Activated CD8-positive, alpha-beta memory T cell treated with anti-CD3 and anti-CD28 coated beads, Interleukin-2, amount 50 U/mL, for 24 hours (primary cell): ENCODE measurements around the gene ULK3.
A peak's percentile ranks its signal among the peaks of the same experiment; 100 is the strongest.
"Not testable (repeated sequence)": the region's sequence is repeated elsewhere in the genome, so short reads cannot be mapped to it uniquely, and the experiment has no call there.

ENCODE experiments used
- DNase-seq: peaks from one replicate; pipeline ENCODE4 v3.0.0-alpha.2; 2020; ENCODE audit errors: extremely low read depth

Gene ULK3

GRCh38 chr15:74842581-74843444 is at the start of gene ULK3:
ULK3 (minus strand) TSS chr15:74843156; CDS start chr15:74843105, 51 bp downstream.
- DNase-seq: peak; percentile 66

GRCh38 chr15:74892313-74892712 is 49.4 kb upstream of the ULK3 start:
- no peak for DNase-seq

GRCh38 chr15:74891469-74891868 is 48.5 kb upstream of the ULK3 start:
- DNase-seq: no peak

- DNase-seq: no peak
Measured at GRCh38 chr15:74890665-74890960, 47.7 kb upstream of the ULK3 start.

- peak; percentile 67 for DNase-seq
Measured at GRCh38 chr15:74889883-74890664, 47.1 kb upstream of the ULK3 start, which contains the start of gene MPI. MPI (plus strand) TSS chr15:74890042; CDS start chr15:74890074, 32 bp downstream.

GRCh38 chr15:74889390-74889882 is 46.5 kb upstream of the ULK3 start:
- no peak for DNase-seq

GRCh38 chr15:74888716-74889115 is 45.8 kb upstream of the ULK3 start:
- no peak for DNase-seq

- DNase-seq: not testable (repeated sequence)
Measured at GRCh38 chr15:74887537-74888193, 44.7 kb upstream of the ULK3 start.

GRCh38 chr15:74885461-74885860 is 42.5 kb upstream of the ULK3 start:
- no peak for DNase-seq

- no peak for DNase-seq
Measured at GRCh38 chr15:74884428-74885223, 41.7 kb upstream of the ULK3 start.

- no peak for DNase-seq
Measured at GRCh38 chr15:74882528-74882927, 39.6 kb upstream of the ULK3 start.

GRCh38 chr15:74878273-74878672 is 35.3 kb upstream of the ULK3 start:
- no peak for DNase-seq

GRCh38 chr15:74873756-74874424 is 30.9 kb upstream of the ULK3 start:
- no peak for DNase-seq

GRCh38 chr15:74873036-74873755 is 30.2 kb upstream of the ULK3 start, which contains the start of gene SCAMP2:
SCAMP2 (minus strand) TSS chr15:74873365; CDS start chr15:74873255, 110 bp downstream.
- DNase-seq: peak; percentile 78

GRCh38 chr15:74872702-74873035 is 29.7 kb upstream of the ULK3 start:
- DNase-seq: no peak

- DNase-seq: no peak
Measured at GRCh38 chr15:74870436-74871215, 27.7 kb upstream of the ULK3 start.

- DNase-seq: no peak
Measured at GRCh38 chr15:74869726-74870407, 26.9 kb upstream of the ULK3 start.

- DNase-seq: no peak
Measured at GRCh38 chr15:74869372-74869725, 26.4 kb upstream of the ULK3 start.

GRCh38 chr15:74868059-74868458 is 25.1 kb upstream of the ULK3 start:
- DNase-seq: no peak
